GM18511 (cell line): ENCODE measurements around the gene ZNF827.
"Not testable (repeated sequence)": the region's sequence is repeated elsewhere in the genome, so short reads cannot be mapped to it uniquely, and the experiment has no call there.

Experiments used
- ATAC-seq: cut with Tn5 transposase; IDR thresholded peaks from one replicate; pipeline ENCODE4 v1.9.1; 2021; ENCODE audit warnings: mild to moderate bottlenecking, moderate library complexity; ENCODE audit not compliant: unreplicated experiment

Gene ZNF827

DNA sequence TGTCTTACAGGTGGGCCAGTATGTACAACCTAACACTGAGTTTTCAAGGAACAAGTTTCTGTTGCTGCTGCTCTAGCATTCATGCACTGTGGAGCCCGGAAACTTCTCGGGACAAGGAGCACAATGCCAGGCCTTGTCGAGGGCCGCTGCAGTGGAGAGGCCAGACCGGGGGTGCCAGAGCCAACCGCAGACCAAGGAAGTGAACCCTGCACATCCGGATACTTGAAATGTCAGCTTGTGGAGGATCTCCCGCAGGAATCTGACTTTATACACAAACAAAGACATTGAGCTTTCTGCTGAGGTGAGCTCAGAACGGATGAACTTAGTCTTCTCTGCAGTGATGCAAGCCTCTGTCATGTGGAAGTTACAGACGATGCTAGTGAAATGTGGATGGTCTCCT, 99.5 kb downstream of the ZNF827 start:
- no peak for ATAC-seq

DNA sequence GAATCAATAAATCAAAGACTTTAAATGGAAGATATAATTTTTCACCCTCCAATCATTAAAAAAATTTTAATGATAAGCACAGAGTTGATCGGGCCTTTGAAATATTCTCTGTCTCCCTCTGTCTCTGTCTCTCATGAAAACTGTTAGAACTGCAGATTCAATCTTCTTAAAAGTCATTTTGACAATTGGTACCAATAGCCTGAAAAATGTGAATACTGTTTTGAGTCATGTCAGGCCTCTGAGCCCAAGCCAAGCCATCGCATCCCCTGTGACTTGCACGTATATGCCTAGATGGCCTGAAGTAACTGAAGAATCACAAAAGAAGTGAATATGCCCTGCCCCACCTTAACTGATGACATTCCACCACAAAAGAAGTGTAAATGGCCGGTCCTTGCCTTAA, 106.2 kb downstream of the ZNF827 start:
- not testable (repeated sequence) for ATAC-seq

DNA sequence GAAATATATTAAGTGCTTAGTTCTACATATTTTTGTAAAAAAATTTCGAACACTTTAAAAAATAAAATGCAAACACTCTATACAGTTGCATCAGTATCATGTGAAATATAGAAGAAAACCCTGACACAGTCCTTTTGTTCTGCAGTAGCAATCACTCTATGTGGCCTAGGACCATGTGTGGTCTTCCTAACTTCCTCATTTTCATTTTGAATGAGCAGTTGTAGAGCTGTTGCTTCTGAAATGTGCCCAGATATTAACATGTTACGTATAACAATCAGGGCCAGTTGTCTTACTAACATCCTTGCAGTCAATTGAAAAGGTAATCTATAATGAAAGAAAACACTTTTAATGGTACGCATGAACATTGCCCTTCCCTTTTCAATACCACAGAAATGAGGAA, 107.9 kb downstream of the ZNF827 start:
- peak; percentile 70 for ATAC-seq

DNA sequence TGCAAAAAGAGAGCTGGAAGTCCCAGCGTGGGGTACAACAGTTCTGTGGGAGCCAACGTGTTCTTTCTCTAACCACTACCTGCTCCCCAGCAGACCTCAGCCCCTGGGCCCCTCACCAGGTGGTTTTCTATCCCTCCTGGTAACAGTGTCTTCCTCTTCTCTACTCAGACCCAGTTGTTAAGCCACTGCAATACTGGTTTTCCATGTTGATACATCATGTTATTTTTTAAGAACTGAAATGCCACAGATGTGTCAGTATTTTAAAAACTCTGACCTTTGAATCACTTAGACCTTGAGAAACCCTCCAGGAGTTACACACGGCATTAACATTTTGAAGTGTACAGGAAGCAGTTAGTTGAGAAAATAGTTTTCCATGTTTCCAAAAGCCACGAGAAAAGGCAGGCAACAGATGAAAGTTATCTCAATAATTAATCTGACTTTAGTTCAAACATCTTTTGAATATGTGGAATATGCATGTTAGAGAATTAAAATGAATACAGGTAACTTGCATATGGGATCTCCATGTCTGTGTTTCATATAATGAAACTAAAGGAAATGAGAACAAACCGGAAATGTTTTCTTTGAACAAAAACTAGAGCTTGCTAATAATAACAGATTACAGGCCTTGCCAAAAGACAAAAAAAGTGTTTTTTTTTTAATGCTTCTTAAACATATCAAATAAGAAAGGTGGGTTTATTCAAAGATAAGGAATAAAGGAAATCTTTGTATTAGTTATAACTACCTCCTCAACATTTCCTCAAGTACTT, 108.8 kb downstream of the ZNF827 start:
- ATAC-seq = no peak

DNA sequence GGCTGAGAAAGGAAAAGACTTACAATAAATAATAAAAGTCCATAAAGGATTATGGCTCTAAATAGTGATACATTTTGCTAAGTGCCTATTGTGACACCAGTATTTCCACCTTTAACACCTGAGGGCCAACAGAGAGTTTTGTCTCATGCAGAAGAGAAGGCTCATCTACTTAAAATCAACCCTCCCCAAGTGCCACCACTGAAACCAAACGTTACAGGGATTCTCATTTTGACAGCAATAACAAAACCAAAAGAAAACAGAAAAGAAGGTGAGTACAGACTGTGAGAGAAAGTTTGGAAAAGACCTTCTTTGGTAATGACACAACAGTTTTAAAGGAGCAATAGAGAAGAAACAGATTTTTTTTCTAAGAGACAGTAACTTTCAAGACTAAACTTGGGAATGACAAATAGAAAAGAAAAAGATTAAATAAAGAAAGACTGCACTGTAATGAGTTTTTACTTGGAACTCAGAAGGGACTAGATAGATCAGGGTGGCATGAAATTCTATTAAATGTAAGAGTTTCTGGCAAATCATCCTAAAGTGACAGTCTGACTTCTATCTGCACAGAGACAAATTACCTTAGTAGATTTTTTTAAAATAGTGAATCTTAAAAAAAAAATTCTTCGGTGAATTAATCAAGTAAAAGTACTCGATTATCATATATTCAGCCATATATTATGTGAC, 109.7 kb downstream of the ZNF827 start:
- peak; percentile 91 for ATAC-seq

DNA sequence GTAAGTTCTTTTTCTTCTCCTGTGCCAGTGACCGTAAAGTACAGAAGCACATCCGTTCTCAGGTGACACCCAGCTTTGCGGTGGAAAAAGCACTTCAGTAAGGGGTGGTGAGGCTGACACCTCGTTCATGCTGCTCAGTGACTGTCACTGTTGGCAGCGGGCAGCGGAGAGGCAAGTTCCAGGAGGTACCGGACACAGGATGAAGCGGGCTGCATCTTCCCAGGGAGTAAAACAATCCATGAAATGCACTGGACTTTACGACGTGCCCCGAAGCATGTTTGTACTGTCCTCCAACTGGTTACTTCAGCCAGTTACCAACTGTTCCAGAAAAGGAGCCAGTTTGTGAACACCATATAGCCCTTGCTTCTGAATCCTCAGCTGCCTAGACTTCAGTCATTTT, 110.7 kb downstream of the ZNF827 start:
- no peak for ATAC-seq

DNA sequence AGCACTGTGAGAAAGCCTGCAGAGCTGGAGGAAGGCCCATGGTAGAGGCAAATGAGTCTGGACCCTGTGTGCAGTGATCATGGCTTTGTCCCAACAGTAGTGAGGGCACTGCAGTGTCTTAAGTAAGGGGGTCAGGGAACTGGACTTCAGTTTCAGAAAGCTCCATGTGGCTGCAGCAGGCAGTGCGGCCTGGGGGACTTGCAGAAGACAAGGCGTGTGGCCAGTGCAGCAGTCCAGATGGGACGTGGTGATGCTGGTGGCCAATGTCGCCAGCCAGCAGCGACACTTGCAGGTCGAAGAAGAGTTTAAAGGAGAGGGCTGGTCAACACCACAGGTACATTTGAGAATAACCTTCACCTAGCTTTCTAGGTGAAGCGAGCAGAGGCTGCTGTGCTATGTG, 113.4 kb downstream of the ZNF827 start:
- ATAC-seq = no peak

DNA sequence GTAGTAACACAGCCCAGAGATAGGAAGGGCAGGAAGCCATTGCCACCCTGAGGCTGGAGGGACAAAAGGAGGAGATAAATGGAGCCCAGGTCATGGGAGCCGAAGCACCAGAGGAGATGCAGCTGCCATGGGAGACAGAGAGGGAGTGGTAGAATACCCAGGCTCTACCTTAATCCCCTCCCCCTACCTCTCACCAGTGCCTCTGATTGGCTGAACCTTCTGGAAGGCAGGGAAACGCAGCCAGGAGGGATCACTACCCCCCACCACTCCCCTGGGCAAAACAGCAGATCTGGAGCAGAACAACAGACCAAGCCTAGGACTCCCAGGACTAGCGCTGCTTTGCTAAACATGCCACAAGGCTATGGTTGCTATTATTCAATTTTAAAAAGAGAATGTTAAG, 114.2 kb downstream of the ZNF827 start:
- ATAC-seq = no peak

DNA sequence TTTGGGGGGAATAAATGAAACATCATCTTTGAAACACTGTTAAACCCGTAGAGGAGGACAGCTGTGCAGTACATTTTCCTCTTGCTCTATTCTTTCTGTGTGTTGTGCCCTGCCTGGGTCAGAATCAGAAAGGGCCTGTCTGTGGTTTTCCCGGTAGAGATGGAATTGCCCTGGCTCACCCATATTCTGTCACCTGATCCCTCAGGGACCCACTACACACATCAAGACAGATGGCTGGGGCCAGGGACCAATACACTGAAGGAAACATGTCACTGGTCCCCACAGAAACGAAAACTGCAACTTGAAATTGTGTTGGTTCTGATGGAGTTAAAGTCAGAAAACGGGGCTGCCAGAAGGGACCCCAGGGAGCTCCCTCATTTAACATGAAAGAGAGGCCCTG, 114.9 kb downstream of the ZNF827 start:
- no peak for ATAC-seq

DNA sequence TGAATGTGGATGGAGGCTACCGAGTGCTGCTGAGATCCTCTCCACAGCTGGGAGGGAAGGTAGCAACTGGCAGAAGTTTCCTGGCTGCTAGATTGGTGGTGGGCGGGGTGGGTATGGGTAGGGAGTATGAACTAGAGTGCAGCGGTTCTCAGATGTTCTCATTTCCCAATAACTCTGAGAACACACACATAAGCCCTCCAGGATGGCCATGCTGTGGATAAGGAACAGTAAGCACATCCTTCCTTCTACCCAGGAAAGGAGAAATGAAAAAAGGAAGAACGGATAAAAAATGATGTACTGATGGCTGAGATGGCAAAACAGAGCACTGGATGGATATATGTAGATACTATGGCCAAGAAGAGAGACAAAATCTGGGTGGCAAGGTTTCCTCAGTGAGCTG, 116.0 kb downstream of the ZNF827 start:
- ATAC-seq = no peak

DNA sequence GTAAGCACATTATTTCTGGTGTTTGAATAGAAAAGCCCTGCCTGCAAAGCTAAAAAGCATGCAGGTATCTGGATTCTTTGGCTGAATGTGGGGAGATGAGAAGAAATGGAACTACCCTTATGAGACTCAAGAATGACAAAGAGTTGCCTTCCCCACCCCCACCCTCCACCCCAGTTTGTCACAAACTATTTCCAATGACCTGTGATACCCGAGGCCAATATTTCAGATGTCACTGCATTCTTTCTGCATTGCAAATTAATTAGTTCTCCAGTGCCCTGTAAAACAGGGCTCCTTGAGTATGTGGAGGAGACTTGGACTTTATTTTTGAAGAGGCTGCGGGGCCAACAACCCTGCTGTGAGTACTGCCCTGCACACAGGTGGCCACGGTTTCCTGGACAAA, 116.4 kb downstream of the ZNF827 start:
- no peak for ATAC-seq

DNA sequence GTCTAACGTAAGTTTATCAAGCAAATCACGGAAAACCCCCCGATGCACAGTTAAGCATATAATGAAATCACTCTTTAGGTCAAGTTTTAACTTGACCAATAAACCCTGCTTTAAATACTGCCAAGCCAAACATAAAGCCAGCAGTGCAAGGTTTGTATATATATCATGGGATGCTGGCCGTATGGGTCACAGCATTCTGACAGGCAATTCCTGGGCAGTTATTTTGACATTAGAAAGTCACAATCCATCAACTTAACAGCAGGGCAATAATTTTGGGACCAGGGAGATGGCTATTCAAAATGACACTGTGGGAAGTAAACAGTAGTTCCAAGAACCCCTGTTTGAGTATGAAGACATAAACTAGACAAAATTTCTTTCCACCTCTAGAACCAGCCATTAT, 116.9 kb downstream of the ZNF827 start:
- no peak for ATAC-seq

DNA sequence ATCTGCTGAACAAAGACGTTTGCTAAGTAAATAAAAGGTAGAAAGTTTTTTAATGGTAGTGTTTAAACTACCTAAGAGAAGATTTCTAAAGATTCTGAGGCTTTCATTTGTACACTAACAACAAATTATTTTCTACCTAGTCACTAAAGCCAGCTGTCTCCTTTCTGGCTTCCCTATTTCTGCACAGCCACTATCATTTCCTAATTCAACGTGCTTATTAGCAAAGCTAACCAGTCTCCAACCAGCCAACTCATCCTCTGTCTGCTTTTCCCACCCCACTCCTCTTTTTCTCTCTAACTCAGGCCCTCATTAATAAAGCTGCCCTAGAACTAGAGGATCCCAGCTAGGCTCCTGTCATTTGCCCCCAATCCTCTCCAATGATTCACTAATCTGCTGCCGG, 118.2 kb downstream of the ZNF827 start:
- no peak for ATAC-seq

DNA sequence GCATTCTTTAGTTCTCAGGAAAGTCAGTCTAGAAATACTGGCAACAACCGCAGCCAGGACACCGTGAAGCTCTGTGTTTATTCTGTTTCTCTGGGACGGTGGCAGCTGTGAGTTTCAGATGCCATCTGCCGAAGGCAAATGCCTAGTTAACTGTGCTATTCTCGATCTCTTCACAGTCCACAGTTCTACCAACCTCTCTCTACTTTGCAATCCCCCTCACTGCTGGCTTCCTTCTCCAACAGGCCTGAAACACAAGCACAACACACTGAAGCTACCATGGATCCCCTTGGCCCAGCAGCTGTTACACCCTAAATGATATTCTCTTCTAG, 118.8 kb downstream of the ZNF827 start:
- no peak for ATAC-seq

DNA sequence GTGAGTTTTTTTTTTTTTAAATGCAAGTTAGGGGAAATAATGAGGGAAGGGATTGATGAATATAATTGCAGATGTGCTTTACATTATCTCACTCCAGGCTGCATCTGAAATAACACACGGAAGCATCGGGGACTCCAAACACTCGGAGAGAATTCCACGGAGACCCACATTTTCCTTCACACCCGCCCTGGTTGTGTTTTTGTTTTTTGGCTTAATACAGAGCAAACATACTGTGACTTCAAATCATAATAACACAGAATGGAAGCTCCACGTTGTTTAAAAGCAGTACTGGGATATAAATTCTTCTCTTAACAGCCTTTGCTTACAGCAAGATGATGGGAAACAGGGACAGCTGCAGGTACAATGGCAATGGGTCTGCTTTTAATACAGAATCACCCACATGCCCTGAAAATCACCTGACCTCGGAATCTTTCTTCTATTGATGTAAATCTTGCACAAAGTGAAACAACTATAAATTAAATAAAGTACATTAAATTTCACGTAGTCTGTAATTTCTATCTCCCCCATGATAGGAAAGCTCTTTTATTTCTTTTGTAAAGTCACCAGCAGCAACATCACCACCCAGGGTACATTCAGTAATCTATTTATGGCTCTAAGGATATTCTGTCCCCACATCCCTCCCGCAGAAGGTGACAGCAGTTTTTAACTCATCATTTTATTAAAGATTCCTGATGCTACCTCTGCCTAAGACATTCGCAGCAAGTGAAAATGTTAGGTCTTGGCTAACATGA, 119.3 kb downstream of the ZNF827 start:
- ATAC-seq = no peak

DNA sequence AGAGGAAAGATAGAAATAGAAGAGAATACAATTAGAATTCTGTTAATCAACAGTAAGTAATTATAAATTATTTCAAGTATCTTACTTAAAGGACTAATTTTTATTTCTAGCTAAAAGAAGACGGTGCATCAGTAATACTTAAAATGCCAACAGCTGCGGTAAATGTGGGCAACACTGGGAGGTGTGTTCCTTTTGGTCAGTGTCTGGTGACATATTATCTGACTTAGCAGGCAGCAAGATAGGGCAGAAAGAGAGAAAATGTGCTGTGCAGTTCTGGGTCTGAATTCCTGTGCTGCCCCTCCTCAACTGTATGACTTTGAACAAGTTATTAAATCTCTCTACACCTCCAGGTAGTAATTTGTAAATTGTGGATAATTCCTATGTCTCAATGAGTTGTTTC, 120.6 kb downstream of the ZNF827 start:
- no peak for ATAC-seq

DNA sequence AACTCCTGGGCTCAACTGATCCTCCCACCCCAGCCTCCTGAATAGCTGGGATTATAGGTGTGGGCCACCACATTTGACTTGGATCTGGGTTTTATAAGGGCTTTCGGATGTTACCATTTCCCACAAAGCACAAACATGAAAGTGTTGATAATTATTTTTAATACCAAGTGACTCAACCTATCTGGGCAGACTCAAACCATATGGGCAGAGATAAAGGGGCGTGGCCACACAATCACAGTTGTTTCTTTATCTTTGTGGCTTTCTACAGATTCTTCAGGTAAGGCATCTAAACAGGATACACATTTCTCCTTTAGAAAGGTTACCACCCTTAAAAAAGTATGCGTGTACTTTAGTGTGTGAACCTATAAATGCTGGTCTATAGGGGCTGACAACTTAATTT, 122.5 kb downstream of the ZNF827 start:
- no peak for ATAC-seq

DNA sequence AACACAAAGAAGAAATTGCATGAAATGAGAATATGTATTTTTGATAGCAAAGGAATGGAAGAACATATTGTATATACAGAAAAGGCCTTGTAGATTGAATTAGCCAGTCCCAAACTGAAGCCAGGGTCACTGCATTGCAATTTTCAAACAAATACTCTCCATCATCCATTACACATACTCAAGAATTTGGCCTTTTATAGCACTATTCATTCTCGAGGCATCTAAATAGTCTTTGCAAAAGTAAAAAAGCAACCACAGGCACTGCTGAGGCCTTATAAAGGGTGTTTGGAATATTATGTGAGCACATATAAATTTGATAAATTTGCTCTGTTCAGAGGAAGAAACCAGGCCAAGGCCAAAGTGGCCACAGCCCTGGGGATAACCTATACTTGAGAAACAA, 123.0 kb downstream of the ZNF827 start:
- ATAC-seq = no peak

DNA sequence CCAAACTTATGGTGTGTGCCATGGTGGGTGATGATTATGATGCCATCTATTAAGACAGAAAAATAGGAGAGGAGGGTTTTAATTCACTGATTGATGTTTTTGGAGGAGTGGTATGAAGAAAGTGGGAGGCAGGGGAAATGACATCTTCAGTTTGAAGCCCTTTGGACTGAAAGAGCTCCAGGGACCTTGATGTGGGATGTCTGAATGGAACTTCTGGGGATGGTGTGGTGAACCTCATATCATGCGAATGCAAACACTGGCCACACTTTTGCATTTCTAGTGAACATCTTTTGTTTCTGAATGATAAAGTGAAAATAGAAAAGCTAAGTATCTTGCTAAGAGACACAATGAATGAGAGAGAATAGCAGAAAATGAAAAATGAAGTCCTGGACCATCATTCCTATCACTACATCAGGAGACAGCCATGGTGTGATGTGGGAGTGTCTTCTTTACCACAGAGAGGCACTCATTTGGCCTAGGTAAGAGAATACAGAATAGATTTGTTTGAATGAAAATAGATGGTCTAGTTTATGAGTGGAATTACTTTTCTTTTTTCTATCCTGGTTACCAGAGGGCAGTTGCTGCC, 123.5 kb downstream of the ZNF827 start:
- no peak for ATAC-seq

DNA sequence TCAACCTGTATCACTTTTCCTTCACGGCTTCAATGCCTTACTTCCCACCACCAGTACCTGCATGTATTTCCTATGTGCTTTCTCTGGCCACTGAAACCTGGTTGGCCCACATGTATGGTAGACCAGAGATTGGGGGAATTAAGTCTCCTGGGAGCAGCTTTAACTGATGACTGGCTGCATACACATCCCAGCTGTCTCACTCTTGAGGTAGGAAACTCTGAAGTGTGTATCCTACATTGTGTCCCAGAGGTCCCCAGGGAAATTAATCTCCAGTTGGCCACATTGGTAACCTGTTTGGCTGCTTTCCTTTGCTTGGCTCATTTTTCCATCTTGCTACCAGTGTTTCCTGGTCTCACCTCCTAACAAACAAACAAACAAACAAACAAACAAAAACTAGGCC, 124.4 kb downstream of the ZNF827 start:
- ATAC-seq = no peak

DNA sequence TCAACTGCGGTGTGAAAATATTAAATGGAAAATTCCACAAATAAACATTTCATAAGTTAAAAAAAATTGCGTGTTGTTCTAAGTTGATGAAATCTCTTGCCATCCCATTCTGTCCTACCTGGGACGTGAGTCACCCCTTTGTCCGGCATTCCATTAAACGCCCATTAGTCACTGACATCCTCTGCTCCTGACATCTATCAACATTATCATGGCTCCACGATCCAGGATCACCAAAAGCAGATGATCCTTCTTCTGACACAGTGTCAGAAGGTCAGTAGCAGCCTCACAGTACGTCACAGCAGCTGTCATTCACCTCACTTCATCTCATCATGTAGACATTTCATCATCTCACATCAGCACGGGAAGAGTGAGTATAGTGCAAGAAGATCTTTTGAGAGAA, 125.7 kb downstream of the ZNF827 start:
- no peak for ATAC-seq
